Astrocyte of the hippocampus (primary cell): ENCODE results near the gene RIT1.
"Not testable (repeated sequence)": the region's sequence is repeated elsewhere in the genome, so short reads cannot be mapped to it uniquely, and the experiment has no call there.

Experiments
- DNase-seq: peaks from one replicate; pipeline ENCODE4 v3.0.0; 2011; ENCODE audit warnings: low read depth, low spot score

RIT1 gene

GRCh38 chr1:155933591-155934096 lies 22.5 kb upstream of the RIT1 start:
- no peak for DNase-seq

- DNase-seq, result no peak
Observed at GRCh38 chr1:155932487-155932886, 21.3 kb upstream of the RIT1 start.

GRCh38 chr1:155932081-155932480 lies 20.9 kb upstream of the RIT1 start:
- no peak for DNase-seq

GRCh38 chr1:155931332-155932038 lies 20.3 kb upstream of the RIT1 start:
- peak; percentile 62 for DNase-seq

GRCh38 chr1:155930725-155931124 lies 19.6 kb upstream of the RIT1 start:
- not testable (repeated sequence) for DNase-seq

- DNase-seq, result no peak
Observed at GRCh38 chr1:155929057-155929456, 17.9 kb upstream of the RIT1 start.

DNA sequence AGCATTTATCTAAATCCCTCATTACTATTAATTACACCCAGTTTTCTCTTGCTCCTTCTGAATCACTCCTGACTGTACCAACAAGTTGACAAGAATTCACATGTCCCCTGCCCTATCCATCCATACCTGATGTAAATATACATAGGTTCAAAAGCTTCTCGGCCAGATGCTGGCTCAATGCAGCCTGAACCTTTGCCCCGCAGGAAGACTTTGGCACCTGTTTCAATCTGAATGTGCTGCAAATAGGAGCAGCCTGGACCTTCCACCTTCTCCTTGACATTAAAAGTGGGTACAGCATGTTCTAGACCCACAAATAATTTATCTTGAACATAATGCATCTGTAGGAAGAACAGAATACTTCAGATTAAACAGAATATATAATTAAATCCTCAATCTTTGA lies 14.4 kb upstream of the RIT1 start:
- DNase-seq, result no peak

GRCh38 chr1:155920717-155921116 lies 9.6 kb upstream of the RIT1 start:
- no peak for DNase-seq

GRCh38 chr1:155919801-155920200 lies 8.7 kb upstream of the RIT1 start:
- DNase-seq, result no peak

DNA sequence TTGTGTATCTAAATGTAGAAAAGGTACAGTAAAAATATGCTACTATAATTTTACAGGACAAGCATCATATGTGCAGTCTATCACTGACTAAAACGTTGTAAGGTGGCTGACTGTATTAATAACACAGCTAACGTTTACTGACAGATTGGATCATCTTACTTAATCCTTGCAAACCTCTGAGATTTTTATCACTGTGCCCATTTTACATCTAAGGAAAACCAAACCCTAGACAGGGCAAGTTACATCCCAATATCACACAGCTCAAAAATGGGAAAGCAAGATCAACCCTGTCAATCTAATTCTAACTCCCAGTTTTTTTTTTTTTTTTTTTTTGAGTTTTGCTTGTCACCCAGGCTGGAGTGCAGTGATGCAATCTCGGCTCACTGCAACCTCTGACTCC lies 7.5 kb upstream of the RIT1 start:
- no peak for DNase-seq

- DNase-seq, result peak; percentile 34
Observed at GRCh38 chr1:155913969-155914757, 3.0 kb upstream of the RIT1 start.

DNA sequence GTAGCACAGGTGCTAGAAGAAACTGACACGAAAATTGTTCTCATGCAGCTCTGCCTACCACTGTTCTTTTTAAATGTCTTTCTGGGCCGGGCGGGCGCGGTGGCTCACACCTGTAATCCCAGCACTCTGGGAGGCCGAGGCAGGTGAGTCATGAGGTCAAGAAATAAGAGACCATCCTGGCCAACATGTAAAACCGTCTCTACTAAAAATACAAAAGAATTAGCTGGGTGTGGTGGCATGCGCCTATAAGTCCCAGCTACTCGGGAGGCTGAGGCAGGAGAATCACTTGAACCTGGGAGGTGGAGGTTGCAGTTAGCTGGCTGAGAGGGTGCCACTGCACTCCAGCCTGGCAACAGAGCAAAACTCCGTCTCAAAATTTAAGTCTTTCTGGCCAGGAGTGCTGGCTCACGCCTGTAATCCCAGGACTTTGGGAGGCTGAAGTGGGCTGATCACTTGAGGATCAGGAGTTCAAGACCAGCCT lies 947 bp upstream of the RIT1 start:
- DNase-seq, result no peak

- DNase-seq, result peak; percentile 75
Observed at GRCh38 chr1:155910621-155911121, 478 bp downstream of the RIT1 start.

- peak; percentile 55 for DNase-seq
Observed at GRCh38 chr1:155909894-155910293, 1.3 kb downstream of the RIT1 start.

DNA sequence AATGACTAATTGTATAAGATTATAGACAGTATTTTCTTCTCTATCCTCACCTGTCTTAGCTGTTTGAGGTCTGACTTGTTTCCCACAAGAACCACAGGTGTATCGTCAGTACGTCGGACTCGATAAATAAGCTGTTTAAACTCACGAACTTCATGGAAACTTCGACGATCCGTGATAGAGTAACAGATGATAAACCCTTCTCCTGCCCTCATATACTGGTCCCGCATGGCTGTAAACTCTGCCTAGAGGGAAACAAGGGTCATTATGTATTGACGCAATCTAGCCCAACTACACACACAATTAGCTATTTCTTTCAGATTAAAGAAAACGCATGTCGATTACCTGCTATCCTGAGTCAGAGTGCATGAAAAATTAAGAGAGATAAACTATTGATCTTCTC lies 6.9 kb downstream of the RIT1 start:
- DNase-seq, result no peak

GRCh38 chr1:155900161-155900560 lies 11.0 kb downstream of the RIT1 start:
- DNase-seq, result no peak

GRCh38 chr1:155899683-155900082 lies 11.5 kb downstream of the RIT1 start:
- no peak for DNase-seq

DNA sequence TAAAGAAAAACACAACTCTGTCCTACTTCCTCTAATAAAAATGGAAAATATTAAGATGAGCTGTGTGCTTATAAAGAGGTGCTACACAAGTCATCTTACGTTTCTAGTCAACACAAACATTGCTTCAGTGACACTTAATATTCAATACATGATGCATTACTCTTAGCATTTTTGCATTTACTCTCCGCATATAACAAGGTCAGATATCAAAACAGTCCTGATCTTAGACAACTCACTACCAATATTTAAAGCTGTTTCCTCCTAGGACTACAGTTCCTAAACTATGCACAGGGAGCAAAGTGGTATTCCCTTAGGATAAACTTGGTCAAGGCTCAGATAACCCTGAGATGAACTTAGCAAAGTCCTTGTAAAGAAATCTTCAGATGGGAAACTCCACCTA lies 12.3 kb downstream of the RIT1 start:
- no peak for DNase-seq

DNA sequence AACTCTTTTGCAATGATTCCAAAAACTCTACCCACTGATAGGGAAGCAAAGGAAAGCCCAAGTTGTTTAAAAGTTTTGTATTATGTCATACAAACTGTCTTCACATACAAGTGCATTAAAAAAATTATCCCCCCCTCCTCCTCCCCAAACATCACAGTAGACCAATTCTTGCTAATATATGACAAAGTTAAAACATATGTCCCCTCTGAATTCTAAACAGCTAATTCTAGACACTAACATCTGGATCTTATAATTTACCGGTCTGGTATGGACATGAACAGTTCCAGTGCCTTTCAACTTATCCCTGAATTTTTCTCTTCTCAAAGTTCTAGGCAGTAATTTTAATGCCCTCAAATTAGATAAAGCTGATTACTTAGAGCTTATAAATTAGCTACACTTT lies 13.4 kb downstream of the RIT1 start:
- no peak for DNase-seq

DNA sequence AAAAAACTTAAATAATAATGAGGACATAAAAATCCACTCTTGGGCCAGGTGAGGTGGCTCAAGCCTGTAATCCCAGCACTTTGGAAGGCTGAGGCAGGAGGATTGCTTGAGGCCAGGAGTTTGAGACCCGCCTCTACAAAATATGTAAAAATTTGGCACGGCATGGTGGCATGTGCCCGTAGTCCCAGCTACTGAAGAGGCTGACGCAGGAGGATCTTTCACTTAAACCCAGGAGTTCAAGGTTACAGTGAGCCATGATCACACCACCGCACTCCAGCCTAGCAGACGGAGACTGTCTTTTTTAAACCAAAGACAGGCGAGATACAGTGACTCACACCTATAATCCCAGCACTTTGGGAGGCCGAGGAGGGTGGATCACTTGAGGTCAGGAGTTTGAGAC lies 14.7 kb downstream of the RIT1 start:
- not testable (repeated sequence) for DNase-seq

DNA sequence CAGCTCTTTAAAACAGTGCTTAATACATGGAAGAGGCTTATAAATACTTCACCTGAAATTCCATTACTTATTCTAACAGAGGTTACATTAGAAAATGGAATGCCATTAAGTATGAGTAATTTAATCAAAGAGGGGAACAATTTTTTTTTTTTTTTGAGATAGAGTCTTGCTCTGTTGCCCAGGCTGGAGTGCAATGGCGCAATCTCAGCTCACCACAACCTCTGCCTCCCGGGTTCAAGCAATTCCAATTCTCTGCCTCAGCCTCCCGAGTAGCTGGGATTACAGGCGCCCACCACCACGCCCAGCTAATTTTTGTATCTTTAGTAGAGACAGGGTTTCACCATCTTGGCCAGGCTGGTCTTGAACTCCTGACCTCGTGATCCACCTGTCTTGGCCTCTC lies 15.5 kb downstream of the RIT1 start:
- not testable (repeated sequence) for DNase-seq

DNA sequence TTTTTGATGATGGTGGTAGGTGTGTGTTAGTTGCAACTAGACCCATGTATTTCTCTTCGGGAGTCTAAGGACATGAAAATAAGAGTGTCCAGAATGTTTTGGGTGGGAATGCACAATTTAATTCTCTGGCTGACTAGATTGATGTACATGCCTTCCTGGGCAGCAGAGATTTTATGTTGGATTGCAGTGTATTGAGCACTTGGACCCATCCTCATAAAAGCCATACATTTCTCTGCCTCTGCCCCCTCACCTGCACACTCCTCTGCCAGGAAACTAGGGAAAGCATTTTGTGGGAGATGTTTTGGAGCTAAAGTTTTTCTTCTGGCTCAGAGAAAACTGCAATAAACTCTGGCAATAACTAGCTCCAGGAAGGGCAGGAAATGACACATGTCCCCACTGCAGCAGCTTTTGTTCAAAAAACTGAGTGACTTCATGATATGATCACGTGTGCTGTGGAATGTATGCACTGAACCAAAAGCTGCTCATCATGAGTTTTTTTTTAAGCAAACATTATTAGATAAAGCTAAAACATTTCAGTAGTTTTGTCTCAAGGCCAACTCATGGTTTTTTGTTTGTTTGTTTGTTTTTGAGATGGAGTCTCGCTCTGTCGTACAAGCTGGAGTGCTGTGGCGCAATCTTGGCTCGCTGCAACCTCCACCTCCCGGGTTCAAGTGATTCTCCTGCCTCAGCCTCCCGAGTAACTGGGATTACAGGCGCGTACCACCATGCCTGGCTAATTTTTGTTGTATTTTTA lies 17.6 kb downstream of the RIT1 start:
- DNase-seq, result peak; percentile 75
